ENCODE results near the gene CLSTN2.

DNA sequence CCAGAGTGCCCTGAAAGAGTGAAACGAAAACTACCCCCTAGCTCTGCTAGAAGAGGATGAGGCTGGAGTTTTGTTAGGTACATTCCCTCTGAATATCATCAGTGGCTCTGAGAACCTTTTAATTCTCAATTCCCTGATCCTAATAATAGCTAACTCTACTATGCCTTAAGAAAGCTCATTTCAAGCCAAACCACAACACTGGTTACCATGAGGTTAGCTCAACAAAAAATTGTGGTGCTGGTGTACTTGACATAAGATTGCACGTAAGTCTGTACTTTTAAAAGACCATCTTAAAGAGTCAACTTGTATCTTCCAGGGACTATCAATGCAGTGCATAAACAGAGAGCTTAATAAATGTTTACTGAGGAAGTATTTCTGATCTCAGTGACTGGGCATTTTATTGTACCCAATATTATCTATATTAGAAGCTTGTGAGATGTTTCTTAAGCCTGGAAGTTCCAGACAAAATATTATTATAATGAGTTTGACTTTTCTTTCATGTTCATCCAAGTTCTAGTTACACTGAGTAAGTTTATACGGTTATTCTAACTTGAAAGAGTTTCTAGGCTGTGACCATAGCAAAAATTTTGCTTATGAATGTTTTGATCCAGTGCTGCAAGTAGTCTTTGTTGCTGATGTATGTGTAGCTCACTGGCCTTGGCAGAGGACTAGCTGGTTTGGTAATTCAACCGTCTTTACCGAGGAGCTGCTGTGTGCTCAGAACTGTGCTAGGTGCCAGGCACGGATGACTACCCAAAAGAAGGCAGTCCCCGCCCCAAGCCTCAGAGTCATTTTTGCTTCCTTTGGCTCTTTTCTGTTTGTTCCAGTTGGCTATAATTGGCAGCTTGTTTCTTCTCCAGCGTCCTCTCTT, 408.5 kb downstream of the CLSTN2 start:
- TF ChIP-seq, protein P1, sequence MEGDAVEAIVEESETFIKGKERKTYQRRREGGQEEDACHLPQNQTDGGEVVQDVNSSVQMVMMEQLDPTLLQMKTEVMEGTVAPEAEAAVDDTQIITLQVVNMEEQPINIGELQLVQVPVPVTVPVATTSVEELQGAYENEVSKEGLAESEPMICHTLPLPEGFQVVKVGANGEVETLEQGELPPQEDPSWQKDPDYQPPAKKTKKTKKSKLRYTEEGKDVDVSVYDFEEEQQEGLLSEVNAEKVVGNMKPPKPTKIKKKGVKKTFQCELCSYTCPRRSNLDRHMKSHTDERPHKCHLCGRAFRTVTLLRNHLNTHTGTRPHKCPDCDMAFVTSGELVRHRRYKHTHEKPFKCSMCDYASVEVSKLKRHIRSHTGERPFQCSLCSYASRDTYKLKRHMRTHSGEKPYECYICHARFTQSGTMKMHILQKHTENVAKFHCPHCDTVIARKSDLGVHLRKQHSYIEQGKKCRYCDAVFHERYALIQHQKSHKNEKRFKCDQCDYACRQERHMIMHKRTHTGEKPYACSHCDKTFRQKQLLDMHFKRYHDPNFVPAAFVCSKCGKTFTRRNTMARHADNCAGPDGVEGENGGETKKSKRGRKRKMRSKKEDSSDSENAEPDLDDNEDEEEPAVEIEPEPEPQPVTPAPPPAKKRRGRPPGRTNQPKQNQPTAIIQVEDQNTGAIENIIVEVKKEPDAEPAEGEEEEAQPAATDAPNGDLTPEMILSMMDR (IDR thresholded peaks at IDR 0.05), result no peak
- no peak for TF ChIP-seq POLR2A (IDR thresholded peaks at IDR 0.05)
